ENCODE measurements around the gene LYZL6.

DNA sequence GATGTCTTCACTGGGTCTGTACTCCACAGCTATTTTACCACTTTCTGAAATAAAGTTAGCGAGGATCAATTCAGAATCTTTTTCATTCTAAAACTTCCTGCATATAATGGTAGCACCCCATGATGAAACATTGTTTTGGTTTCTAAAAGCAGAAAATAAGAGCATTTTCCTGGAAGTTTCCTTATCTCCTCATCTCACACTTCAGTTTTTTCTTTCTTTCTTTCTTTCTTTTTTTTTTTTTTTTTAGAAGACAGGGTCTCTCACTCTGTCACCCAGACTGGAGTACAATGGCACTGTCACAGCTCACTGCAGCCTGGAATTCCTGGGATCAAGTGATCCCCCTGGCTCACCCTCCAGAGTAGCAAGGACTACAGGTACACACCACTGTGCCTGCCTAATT lies 23.3 kb downstream of the LYZL6 start:
- TF ChIP-seq, protein P1, sequence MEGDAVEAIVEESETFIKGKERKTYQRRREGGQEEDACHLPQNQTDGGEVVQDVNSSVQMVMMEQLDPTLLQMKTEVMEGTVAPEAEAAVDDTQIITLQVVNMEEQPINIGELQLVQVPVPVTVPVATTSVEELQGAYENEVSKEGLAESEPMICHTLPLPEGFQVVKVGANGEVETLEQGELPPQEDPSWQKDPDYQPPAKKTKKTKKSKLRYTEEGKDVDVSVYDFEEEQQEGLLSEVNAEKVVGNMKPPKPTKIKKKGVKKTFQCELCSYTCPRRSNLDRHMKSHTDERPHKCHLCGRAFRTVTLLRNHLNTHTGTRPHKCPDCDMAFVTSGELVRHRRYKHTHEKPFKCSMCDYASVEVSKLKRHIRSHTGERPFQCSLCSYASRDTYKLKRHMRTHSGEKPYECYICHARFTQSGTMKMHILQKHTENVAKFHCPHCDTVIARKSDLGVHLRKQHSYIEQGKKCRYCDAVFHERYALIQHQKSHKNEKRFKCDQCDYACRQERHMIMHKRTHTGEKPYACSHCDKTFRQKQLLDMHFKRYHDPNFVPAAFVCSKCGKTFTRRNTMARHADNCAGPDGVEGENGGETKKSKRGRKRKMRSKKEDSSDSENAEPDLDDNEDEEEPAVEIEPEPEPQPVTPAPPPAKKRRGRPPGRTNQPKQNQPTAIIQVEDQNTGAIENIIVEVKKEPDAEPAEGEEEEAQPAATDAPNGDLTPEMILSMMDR (IDR thresholded peaks at IDR 0.05), result no peak
- no peak for TF ChIP-seq ZNF138 (CRISPR knock-in tag; conservative IDR thresholded peaks at IDR 0.05)
- TF ChIP-seq ETV6 (CRISPR knock-in tag; IDR thresholded peaks at IDR 0.05), result no peak
- no peak for TF ChIP-seq SMAD4 (CRISPR knock-in tag; IDR thresholded peaks at IDR 0.05)
- TF ChIP-seq, protein P2, sequence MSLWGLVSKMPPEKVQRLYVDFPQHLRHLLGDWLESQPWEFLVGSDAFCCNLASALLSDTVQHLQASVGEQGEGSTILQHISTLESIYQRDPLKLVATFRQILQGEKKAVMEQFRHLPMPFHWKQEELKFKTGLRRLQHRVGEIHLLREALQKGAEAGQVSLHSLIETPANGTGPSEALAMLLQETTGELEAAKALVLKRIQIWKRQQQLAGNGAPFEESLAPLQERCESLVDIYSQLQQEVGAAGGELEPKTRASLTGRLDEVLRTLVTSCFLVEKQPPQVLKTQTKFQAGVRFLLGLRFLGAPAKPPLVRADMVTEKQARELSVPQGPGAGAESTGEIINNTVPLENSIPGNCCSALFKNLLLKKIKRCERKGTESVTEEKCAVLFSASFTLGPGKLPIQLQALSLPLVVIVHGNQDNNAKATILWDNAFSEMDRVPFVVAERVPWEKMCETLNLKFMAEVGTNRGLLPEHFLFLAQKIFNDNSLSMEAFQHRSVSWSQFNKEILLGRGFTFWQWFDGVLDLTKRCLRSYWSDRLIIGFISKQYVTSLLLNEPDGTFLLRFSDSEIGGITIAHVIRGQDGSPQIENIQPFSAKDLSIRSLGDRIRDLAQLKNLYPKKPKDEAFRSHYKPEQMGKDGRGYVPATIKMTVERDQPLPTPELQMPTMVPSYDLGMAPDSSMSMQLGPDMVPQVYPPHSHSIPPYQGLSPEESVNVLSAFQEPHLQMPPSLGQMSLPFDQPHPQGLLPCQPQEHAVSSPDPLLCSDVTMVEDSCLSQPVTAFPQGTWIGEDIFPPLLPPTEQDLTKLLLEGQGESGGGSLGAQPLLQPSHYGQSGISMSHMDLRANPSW (CRISPR knock-in tag; conservative IDR thresholded peaks at IDR 0.05; ENCODE audit: low read depth), result no peak
- TF ChIP-seq CREB1 (CRISPR knock-in tag; IDR thresholded peaks at IDR 0.05), result no peak
- no peak for TF ChIP-seq NR3C1 (CRISPR knock-in tag; conservative IDR thresholded peaks at IDR 0.05; ENCODE audit: low read depth)
- TF ChIP-seq, protein P3, sequence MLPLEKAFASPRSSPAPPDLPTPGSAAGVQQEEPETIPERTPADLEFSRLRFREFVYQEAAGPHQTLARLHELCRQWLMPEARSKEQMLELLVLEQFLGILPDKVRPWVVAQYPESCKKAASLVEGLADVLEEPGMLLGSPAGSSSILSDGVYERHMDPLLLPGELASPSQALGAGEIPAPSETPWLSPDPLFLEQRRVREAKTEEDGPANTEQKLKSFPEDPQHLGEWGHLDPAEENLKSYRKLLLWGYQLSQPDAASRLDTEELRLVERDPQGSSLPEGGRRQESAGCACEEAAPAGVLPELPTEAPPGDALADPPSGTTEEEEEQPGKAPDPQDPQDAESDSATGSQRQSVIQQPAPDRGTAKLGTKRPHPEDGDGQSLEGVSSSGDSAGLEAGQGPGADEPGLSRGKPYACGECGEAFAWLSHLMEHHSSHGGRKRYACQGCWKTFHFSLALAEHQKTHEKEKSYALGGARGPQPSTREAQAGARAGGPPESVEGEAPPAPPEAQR (CRISPR knock-in tag; IDR thresholded peaks at IDR 0.05), result no peak
- TF ChIP-seq ZNF121 (CRISPR knock-in tag; IDR thresholded peaks at IDR 0.05), result no peak
- no peak for TF ChIP-seq ZNF263 (CRISPR knock-in tag; IDR thresholded peaks at IDR 0.05; ENCODE audit: low read depth)
- TF ChIP-seq, protein P4, sequence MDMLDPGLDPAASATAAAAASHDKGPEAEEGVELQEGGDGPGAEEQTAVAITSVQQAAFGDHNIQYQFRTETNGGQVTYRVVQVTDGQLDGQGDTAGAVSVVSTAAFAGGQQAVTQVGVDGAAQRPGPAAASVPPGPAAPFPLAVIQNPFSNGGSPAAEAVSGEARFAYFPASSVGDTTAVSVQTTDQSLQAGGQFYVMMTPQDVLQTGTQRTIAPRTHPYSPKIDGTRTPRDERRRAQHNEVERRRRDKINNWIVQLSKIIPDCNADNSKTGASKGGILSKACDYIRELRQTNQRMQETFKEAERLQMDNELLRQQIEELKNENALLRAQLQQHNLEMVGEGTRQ (CRISPR knock-in tag; IDR thresholded peaks at IDR 0.05), result no peak
